Measurements from ENCODE around the gene FAM78B.

Gene FAM78B, protein sequence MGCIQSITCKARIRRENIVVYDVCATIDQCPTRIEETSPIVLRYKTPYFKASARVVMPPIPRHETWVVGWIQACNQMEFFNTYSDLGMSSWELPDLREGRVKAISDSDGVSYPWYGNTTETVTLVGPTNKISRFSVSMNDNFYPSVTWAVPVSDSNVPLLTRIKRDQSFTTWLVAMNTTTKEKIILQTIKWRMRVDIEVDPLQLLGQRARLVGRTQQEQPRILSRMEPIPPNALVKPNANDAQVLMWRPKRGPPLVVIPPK

DNA sequence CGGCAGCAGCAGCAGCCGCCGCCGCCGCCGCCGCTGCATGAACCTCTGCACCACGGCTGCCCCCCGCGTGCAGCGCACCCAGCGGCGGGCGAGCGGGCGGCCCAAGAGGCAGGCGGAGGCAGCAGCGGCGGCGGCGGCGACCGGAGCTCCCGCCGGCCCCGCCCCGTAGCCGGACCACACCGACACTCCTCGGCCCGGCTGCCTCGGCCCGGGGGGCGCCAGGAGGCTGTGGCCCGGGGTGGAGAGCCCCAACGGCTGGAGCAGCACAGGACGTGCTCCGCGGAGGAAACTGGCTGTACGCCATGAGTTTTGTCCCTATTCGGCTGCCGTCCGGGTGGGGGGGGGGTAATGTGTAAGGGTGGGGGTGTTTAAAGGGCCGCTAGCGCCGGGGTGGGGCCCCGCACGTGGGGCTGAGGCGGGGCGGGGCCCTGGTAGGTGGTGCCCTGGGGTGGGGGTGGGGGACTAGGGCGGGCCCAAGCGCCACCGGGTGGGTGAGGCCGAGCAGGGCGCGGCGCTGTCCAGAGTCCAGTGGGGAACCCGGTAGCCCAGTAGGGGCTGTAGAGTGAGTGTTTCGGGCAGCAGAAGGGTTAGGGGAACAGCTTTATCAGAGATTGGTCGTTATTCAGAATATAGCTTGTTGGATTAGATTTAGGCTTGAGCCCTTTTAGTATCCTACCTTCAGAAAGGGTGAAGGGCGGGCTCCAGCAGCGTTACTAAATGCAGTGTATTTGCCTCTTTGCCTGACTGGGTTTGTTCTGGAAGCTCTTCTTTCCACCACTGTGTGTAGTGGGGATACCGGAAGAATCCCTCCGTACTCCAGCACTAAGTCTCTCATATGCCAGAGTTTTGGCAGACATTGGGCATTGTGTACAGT lies at the start of gene FAM78B:
TSS of gene FAM78B (minus strand) at position 304 of the 874 bp plus-strand sequence. CDS start 753 bp downstream, outside the sequence.
- no peak for FAIRE-seq

DNA sequence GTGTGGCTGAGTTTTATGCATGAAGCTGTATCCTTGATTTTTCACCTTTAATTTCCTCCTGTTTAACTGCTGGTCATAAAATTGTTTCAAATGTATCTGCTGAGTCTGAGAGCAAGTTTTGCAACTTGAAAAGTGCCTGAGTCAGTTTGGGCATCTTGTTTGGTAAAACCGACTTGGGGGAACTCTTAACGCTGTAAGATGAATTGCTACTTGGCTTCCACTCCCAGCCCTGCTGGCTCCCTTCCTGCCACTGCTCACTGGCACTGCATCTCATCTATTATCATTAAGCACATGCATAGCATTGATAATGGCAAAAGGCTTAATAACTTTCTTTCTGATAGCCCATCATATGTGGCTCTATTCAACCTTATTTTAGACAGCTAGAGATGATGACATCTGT lies 35.7 kb upstream of the FAM78B start:
- FAIRE-seq = no peak

DNA sequence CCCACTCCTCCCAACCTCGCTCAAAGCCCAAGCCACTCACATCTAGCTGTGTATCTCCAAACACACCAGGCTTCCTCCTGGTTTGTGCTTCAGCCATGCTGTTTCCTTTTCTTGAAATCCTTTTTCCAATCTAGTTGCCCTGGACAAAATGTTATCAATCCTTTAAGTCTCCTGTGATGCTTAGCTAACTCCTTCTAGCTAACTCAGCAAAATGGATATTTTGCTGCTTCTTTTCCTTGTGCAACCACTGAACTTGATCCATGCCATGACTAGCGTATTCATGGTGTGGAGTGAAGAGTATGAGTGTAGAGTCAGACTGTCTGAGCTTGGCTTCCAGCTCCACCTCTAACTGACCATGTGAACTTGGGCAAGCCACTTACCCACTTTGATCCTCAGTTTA lies 33.9 kb upstream of the FAM78B start:
- FAIRE-seq = no peak

- no peak for FAIRE-seq
These were observed 30.8 kb upstream of the FAM78B start for GRCh38 chr1:166197597-166197996.

DNA sequence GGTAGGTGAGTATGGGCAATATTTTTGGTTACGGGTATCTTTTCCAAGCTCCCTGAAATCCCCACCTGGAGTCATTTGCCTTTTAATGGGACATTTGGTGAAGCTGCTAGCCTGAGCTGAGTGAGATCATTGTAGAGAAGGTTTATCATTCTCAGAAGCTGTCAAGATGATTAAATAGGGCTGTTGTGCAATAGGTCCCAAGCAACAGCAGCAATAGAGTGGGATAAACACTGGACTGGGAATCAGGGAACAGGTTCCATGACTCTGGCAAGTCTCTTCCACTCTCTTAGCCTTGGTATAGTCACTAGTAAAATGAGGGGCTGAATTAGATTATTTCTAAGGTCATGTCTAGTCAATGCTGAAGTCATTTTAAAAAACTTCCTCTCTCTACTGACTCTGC lies 30.3 kb upstream of the FAM78B start:
- no peak for FAIRE-seq

- no peak for FAIRE-seq
These were observed 26.4 kb upstream of the FAM78B start for GRCh38 chr1:166193057-166193698.

DNA sequence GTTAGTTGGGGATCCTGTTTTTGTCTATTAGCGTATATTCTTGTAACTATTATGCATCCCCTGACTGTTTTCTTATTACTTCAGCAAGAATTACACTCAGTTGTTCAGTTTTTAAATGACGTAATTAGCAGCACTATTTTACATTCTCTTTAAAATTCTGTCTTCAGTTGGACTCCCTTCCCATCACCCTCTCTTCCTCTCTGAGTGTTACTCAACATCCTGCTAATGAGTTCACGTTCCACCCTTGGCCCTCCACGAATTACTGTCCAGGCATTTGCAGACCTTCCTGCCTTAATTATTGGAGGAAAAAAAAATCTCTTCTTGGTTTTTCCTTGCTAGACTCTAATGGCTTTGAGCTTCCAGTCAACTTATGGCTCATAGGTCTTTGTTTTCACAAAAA lies 23.6 kb upstream of the FAM78B start:
- FAIRE-seq = no peak

GRCh38 chr1:166189126-166189525 lies 22.3 kb upstream of the FAM78B start:
- FAIRE-seq = no peak

GRCh38 chr1:166185526-166185925 lies 18.7 kb upstream of the FAM78B start:
- FAIRE-seq = no peak

DNA sequence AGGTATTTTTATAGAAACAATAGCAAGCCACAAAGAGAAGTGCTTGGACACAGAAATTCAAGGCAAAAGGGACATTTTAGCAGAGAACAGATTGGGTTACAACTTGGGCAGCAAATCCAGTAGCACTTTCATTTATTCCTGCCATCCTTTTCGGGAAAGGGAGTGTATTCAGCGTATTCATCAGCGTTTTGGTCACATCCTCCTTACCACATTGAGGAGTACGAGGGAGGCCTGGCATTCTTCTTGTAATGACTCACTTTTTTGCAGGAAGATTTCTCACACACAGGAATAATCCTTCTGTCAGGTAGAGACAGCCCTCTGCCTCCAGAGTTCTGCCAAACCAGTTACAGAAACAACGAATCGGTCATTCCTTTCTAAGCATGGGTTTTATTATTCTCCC lies 18.1 kb upstream of the FAM78B start:
- no peak for FAIRE-seq

GRCh38 chr1:166184012-166184411 lies 17.2 kb upstream of the FAM78B start:
- no peak for FAIRE-seq

GRCh38 chr1:166182281-166182680 lies 15.5 kb upstream of the FAM78B start:
- FAIRE-seq = no peak

- no peak for FAIRE-seq
These were observed 9.6 kb upstream of the FAM78B start for GRCh38 chr1:166176416-166176815.

DNA sequence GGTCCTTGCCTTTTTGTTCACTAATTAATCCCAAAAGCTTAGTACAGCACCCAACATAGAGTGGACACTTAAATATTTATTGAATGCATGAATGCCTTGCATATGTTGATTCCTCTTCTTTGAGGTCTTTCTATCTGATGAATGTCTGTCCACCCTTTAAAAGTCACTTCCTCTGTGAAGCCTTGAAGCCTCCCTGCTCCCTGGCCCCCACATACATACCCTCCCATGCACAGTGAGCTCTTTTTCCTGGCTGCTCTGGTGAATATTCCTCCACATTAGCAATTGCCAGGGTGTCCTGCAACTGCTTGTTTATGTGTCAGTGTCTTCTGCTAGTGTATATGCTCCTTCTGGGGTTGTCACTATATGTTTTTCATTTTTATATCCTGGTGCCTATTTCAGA lies 8.2 kb upstream of the FAM78B start:
- no peak for FAIRE-seq

DNA sequence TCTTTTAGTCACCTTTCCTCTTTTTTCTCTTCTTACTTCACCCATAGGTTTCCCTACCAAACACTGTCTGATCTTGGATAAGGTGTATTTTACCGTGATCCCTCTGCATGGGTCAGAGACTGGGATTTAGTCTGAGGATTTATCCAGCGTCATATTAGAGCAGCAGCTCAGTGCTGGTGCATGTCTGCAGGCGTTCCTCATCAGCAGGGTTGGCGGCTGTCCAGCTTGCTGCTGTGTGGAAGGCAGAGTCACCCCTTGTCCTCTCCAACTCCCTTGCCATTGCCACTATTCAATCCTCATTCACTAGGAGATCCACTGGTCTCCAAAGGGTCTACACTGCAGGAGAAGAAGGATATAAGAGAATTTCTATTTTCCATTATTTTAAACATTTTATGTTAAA lies 7.3 kb upstream of the FAM78B start:
- no peak for FAIRE-seq

- no peak for FAIRE-seq
These were observed 5.3 kb upstream of the FAM78B start for GRCh38 chr1:166172106-166172505.

DNA sequence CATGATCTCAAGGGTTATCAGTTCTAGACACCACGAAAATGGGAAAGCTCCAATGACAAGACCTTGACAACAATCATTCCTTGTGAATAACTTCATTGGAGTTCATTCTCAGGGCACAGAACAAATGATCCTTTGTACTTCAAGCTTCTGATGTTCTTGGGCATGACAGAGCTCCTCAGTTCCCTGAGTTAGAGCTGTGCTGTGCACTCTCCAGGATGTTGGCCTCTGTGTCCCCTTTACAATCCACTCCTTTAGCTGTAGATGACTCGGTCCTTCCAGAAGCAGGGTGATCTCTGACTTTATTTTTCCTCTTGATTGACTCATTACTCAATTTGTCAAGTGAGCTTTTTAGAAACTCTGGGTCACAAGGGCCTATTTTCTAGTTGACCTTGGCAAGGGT lies 3.9 kb upstream of the FAM78B start:
- no peak for FAIRE-seq

- FAIRE-seq = no peak
These were observed 3.3 kb upstream of the FAM78B start for GRCh38 chr1:166170075-166170474.

DNA sequence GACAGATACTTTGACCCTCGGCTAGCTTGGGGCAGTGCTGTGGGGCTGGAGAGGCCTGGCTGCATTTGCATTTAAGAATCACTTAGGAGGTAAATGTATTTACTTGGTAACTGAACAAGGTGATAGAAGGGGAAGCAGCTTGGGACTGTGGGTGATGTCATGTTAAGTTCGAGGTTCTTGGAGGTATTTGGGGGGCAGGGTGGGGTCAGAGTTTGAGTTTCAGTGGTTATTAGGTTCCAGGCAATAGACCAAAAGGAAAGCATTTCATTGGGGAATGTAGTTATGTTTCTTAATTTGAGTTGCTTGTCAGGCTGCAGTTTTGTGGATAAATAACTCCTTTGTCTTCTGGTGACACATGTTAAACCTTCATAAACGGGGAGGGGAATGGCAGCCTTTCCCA lies 2.4 kb upstream of the FAM78B start:
- no peak for FAIRE-seq

DNA sequence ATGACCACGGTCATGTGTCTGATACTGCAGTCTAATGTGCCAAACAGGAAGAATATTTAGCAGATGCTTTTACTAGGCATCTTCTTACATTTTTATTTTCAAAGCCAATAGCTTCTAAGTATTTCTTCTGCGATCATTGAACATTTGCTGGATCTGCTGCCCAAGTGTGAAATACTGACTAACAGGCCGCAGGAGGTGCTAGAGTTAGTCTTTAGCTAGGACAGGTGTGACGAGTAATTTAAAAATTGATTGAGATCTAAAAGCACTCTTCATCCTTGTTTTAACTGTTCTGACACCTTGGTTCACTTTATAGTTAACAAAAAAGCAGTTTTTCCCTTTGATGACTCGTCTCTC lies 748 bp upstream of the FAM78B start:
- no peak for FAIRE-seq

DNA sequence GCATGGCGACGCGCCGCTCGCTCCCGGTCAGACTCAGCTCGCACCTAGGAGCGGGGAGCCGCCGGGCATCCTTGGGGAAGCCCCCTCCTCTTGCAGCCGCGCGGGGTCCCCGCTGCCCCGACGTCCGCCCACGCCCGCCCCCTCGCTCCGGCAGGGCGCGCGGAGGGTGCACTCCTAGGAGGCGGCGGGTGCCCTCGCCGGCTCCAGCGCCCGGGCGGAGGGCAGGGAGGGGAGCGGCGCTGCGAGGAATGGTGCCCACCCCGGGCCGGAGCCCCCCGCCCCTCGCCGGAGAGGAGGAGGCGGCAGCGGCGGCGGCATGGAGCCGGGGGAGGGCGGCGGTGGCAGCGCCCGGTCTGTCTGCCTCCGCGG lies 488 bp downstream of the FAM78B start:
- FAIRE-seq = no peak

- FAIRE-seq = no peak
These were observed 1.0 kb downstream of the FAM78B start for GRCh38 chr1:166165661-166166328.

DNA sequence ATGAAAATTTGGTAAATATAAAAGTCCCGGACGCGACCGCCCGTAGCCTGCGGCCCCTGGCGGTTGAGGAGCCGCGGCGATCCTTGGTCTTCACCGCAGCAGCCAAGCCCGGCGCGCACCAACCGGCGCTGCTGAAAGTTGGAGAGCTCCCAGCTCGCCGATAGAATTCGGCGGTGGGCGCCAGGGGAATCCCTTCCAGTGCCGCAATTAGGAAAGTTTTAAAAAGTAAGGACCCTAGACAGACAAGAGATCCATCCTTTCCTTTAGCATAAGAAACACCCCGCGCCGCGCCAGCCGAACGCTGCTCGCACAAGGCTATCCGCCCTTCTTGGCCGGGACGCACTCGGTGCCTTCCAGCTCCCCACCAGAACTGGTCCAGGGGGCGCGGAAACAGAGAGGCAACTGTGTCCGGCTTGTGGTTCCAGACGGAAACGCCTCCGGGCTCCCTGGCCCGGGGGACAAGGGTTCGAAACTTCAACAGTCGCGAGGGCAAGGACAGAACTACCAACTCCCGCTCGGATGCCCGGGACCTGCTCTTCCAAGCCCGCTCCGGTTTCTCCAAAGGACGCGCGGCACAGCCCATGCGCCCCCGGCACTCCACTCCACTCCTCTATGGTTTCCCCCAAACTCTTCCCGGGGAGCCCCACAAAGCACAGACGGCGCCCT lies 1.7 kb downstream of the FAM78B start:
- no peak for FAIRE-seq
